Measurements from ENCODE around the gene SCMH1. TPM values are rescaled to one million over a fixed set of nuclear protein-coding genes. Genes with fewer than 3 reads are reported as not detected.

Gene SCMH1
- total RNA-seq, 6 donors from 2014 or later = 31.4 to 54.5 (median 36.6) TPM

DNA sequence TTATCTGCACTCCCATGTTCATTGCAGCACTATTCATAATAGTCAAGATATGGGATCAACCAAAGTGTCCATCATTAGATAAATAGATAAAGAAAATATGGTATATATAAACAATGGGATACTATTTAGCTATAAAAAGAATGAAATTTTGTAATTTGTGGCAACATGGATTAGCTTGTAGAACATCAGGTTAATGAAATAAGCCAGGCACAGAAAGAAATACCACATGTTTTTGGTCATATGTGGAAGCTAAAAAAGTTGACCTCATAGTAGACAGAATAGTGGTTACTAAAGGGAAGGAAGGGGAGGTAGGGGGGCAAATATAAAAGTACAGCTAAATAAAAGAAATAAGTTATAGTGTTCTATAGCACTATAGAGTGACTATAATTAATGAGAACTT lies 68.5 kb downstream of the SCMH1 start:
- DNase-seq = no peak
- Histone ChIP-seq H3K4me1 (no peaks in the 10 kb centered on the region), H3K36me3 (no peaks in the 10 kb centered on the region), H3K27ac (no peak overlapping the region), H3K27me3 (no peaks in the 10 kb centered on the region), H3K9me3 (peaks cover 0 to 7% (median 0%) of the 10 kb centered on the region in 4 donors), H3K4me3 (no peak overlapping the region)
- ATAC-seq (ENCODE audit: low FRiP score in 2 of 2) = no peak
- no peak for TF ChIP-seq POLR2AphosphoS5 (IDR thresholded peaks at IDR 0.05)
- TF ChIP-seq EP300 (IDR thresholded peaks at IDR 0.05) = no peak
- TF ChIP-seq, protein P1, sequence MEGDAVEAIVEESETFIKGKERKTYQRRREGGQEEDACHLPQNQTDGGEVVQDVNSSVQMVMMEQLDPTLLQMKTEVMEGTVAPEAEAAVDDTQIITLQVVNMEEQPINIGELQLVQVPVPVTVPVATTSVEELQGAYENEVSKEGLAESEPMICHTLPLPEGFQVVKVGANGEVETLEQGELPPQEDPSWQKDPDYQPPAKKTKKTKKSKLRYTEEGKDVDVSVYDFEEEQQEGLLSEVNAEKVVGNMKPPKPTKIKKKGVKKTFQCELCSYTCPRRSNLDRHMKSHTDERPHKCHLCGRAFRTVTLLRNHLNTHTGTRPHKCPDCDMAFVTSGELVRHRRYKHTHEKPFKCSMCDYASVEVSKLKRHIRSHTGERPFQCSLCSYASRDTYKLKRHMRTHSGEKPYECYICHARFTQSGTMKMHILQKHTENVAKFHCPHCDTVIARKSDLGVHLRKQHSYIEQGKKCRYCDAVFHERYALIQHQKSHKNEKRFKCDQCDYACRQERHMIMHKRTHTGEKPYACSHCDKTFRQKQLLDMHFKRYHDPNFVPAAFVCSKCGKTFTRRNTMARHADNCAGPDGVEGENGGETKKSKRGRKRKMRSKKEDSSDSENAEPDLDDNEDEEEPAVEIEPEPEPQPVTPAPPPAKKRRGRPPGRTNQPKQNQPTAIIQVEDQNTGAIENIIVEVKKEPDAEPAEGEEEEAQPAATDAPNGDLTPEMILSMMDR (IDR thresholded peaks at IDR 0.05) = no peak
- no peak for TF ChIP-seq POLR2A (IDR thresholded peaks at IDR 0.05)

DNA sequence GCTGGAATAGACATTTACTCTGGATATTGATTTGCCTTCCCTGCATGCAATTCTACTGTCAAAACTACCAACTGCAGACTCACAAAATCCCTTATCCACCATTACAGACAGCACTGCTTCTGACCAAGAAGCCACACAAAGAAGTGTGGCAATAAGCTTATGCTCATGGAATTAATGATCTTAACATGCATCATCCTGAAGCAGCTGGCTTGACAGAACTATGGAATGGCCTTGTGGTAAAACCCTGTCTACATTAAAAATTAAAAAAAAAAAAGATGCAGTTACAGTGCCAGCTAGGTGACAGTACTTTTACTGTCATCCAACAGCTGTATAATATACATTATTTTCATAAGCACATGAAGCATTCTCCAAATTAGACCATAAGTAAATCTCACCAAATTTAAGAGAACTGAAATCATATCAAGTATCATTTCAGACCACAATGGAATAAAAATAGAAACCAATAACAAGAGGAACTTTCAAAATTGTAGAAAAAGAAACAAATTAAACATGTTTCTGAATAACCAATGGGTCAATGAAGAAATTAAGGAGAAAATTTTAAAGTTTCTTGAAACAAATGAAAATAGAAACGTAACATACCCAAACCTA lies 70.7 kb downstream of the SCMH1 start:
- peaks cover 0 to 9% (median 2%) of the 10 kb centered on the region in 4 donors for H3K9me3 ChIP-seq
- no peak overlapping the region for H3K27ac ChIP-seq
- no peaks in the 10 kb centered on the region for H3K4me1 ChIP-seq
- H3K4me3 ChIP-seq = no peak overlapping the region
- no peaks in the 10 kb centered on the region for H3K27me3 ChIP-seq
- no peak for DNase-seq
- ATAC-seq (ENCODE audit: low FRiP score in 2 of 2) = no peak
- H3K36me3 ChIP-seq = no peaks in the 10 kb centered on the region
- WGBS, 2 donors = 44% methylated on average over 1 of the region's 1 CpG
- TF ChIP-seq EP300 (IDR thresholded peaks at IDR 0.05) (no peak), POLR2A (IDR thresholded peaks at IDR 0.05) (no peak), POLR2AphosphoS5 (IDR thresholded peaks at IDR 0.05) (no peak)
- TF ChIP-seq, protein P1 (IDR thresholded peaks at IDR 0.05) = no peak

- Histone ChIP-seq H3K4me1 (no peaks in the 10 kb centered on the region), H3K27ac (no peak overlapping the region), H3K4me3 (no peak overlapping the region), H3K27me3 (no peaks in the 10 kb centered on the region), H3K9me3 (peaks cover 0 to 9% (median 0%) of the 10 kb centered on the region in 4 donors), H3K36me3 (no peaks in the 10 kb centered on the region)
- 98% methylated on average over 3 of the region's 3 CpGs for WGBS, 2 donors
- no peak for DNase-seq
- no peak for ATAC-seq (ENCODE audit: low FRiP score in 2 of 2)
- no peak for TF ChIP-seq EP300 (IDR thresholded peaks at IDR 0.05)
- TF ChIP-seq, protein P1 (IDR thresholded peaks at IDR 0.05) = no peak
- TF ChIP-seq POLR2AphosphoS5 (IDR thresholded peaks at IDR 0.05) = no peak
- no peak for TF ChIP-seq POLR2A (IDR thresholded peaks at IDR 0.05)
These were observed 72.3 kb downstream of the SCMH1 start for GRCh38 chr1:41169799-41170180.

GRCh38 chr1:41169066-41169798 lies 72.9 kb downstream of the SCMH1 start:
- Histone ChIP-seq H3K27me3 (no peaks in the 10 kb centered on the region), H3K9me3 (peaks cover 0 to 9% (median 0%) of the 10 kb centered on the region in 4 donors), H3K36me3 (no peaks in the 10 kb centered on the region), H3K27ac (no peak overlapping the region), H3K4me1 (no peaks in the 10 kb centered on the region), H3K4me3 (no peak overlapping the region)
- ATAC-seq (ENCODE audit: low FRiP score in 2 of 2) = no peak
- TF ChIP-seq, protein P1 (IDR thresholded peaks at IDR 0.05) = no peak
- TF ChIP-seq POLR2AphosphoS5 (IDR thresholded peaks at IDR 0.05) = no peak
- TF ChIP-seq POLR2A (IDR thresholded peaks at IDR 0.05) = no peak
- no peak for TF ChIP-seq EP300 (IDR thresholded peaks at IDR 0.05)
- 92 to 97% methylated on average over 7 of the region's 7 CpGs for WGBS, 2 donors
- DNase-seq = no peak

Data from upper lobe of left lung (tissue), 6 donors.